GM18951 (cell line): Measurements from ENCODE around the gene PER2.

ENCODE experiments used
- POLR2A ChIP-seq: IDR thresholded peaks from 4 replicates; pipeline ENCODE4 v1.6.1; 2011; ENCODE audit warnings: mild to moderate bottlenecking; ENCODE audit not compliant: insufficient read length, insufficient read depth; ENCODE audit errors: extremely low read depth
- in situ Hi-C: fragments of 300-500 bp; cut with MboI; formaldehyde crosslinking; loops from one replicate; pipeline ENCODE4 v1.12.0; 2022; ENCODE audit warnings: low sequenced_read_pairs, mixed read lengths, inconsistent platforms; ENCODE audit not compliant: unreplicated experiment

PER2 gene

GRCh38 chr2:238251986-238252385 lies 36.4 kb downstream of the PER2 start:
- TF ChIP-seq POLR2A, result no peak
- in situ Hi-C loops, result no loop called here

- in situ Hi-C loops, result no loop called here
- TF ChIP-seq POLR2A, result no peak
Measured at GRCh38 chr2:238251331-238251730, 37.1 kb downstream of the PER2 start.

- no peak for TF ChIP-seq POLR2A
- in situ Hi-C loops, result no loop called here
Measured at GRCh38 chr2:238250896-238251295, 37.5 kb downstream of the PER2 start.

- TF ChIP-seq POLR2A, result no peak
- in situ Hi-C loops, result no loop called here
Measured at GRCh38 chr2:238247841-238248453, 40.5 kb downstream of the PER2 start.

GRCh38 chr2:238247002-238247822 lies 41.2 kb downstream of the PER2 start:
- in situ Hi-C loops, result no loop called here
- no peak for TF ChIP-seq POLR2A

GRCh38 chr2:238244151-238244550 lies 44.3 kb downstream of the PER2 start:
- in situ Hi-C loops, result no loop called here
- no peak for TF ChIP-seq POLR2A

GRCh38 chr2:238243496-238244076 lies 44.8 kb downstream of the PER2 start:
- TF ChIP-seq POLR2A, result no peak
- in situ Hi-C loops, result no loop called here

GRCh38 chr2:238242731-238243495 lies 45.5 kb downstream of the PER2 start:
- TF ChIP-seq POLR2A, result no peak

GRCh38 chr2:238241970-238242369 lies 46.4 kb downstream of the PER2 start:
- no peak for TF ChIP-seq POLR2A
- in situ Hi-C loops, result no loop called here

More at GRCh38 chr2:238242731-238243495, 45.5 kb downstream of the PER2 start:
- in situ Hi-C loops, result no loop called here

- in situ Hi-C loops, result no loop called here
- no peak for TF ChIP-seq POLR2A
Measured at GRCh38 chr2:238240757-238241711, 47.4 kb downstream of the PER2 start.

- in situ Hi-C loops, result no loop called here
- TF ChIP-seq POLR2A, result peak; percentile 94
Measured at GRCh38 chr2:238239863-238240756, 48.3 kb downstream of the PER2 start, which contains the start of gene HES6. Gene HES6 (minus strand): TSS chr2:238240038. CDS start chr2:238239905, 133 bp downstream.
